GM12865 (cell line): ENCODE measurements around the gene ANKRD34C.

ENCODE experiments used
- DNase-seq: peaks from one replicate; pipeline ENCODE4 v3.0.0; 2010; ENCODE audit warnings: low read depth
- H3K4me3 ChIP-seq: 2 replicates; pipeline ENCODE4 v1.5.1; 2011; ENCODE audit warnings: mild to moderate bottlenecking, low read depth, low read length, control low read depth
- TF ChIP-seq, protein P1 (sequence below): IDR thresholded peaks from 2 replicates; pipeline ENCODE4 v1.5.1; 2011; ENCODE audit warnings: low read length, control low read depth, low read depth, inconsistent platforms; ENCODE audit not compliant: insufficient read depth; ENCODE audit errors: missing control alignments

Gene ANKRD34C

DNA sequence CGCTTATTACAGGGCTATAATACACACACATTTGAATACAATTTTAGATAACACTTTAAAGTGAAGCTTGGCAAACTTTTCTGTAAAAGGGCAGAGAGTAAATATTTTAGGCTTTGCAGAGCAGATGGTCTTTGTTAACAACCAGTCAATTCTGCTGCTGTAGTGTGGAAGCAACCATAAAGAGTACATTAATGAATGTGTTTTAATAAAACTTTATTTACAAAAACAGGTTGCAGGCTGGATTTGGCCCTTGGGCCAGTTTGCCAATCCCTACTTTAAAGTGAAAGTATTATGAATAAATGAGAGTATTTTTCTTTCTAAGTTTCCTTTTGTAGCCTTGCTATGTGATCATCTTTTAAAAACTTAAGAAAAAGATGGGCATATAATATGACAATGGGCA lies 20.7 kb upstream of the ANKRD34C start:
- DNase-seq = no peak
- TF ChIP-seq, protein P1, sequence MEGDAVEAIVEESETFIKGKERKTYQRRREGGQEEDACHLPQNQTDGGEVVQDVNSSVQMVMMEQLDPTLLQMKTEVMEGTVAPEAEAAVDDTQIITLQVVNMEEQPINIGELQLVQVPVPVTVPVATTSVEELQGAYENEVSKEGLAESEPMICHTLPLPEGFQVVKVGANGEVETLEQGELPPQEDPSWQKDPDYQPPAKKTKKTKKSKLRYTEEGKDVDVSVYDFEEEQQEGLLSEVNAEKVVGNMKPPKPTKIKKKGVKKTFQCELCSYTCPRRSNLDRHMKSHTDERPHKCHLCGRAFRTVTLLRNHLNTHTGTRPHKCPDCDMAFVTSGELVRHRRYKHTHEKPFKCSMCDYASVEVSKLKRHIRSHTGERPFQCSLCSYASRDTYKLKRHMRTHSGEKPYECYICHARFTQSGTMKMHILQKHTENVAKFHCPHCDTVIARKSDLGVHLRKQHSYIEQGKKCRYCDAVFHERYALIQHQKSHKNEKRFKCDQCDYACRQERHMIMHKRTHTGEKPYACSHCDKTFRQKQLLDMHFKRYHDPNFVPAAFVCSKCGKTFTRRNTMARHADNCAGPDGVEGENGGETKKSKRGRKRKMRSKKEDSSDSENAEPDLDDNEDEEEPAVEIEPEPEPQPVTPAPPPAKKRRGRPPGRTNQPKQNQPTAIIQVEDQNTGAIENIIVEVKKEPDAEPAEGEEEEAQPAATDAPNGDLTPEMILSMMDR = no peak
- H3K4me3 ChIP-seq = no peak overlapping the region

DNA sequence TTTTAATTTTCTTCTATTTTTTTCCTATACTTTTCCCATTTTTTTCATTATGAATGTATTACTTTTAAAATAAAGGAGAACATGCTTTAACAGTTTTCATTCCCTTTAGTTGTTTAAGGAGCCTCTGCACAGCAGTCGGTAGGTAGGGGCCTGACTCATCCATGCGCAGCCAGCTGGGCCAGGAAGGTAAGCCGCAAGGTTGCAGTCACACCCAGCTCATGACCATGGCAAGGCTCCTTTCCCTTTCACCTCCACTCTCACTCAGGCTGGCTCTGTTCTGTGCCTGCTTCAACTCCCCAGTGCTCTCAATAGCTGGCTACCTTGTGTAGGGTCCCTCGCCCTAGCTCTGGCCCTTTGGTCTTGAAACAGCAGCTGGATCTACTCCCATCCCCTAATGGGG lies 17.4 kb upstream of the ANKRD34C start:
- no peak overlapping the region for H3K4me3 ChIP-seq
- DNase-seq = no peak
- TF ChIP-seq, protein P1 = no peak

DNA sequence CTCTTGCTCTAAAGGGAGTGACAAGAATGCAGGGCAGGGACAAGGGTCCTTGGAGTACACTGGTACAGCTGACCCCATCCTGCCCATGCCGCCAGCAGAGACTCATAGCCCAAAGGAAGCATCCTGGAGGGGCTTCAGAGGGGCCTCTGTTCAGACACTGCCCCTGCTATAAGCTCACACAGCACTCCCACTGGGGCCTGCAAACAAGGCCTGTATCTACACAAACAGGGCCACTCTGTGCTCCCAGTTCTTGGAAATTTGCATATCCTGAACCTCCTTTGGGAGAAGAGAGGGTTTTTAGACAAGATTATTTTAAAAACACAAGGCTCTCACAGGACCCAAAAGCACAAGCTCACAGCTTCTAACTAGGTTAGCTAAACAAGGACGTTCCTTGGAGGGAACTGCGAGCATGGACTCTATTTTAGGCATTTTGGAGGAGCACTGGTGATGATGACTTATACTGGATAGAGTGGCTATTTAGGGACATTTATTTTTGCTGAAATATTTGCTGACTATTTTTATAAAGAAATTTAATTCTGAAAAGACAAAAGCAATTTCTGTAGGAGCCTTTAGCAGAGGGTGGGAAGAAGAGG lies 16.4 kb upstream of the ANKRD34C start:
- DNase-seq = no peak
- no peak overlapping the region for H3K4me3 ChIP-seq
- TF ChIP-seq, protein P1 = no peak

DNA sequence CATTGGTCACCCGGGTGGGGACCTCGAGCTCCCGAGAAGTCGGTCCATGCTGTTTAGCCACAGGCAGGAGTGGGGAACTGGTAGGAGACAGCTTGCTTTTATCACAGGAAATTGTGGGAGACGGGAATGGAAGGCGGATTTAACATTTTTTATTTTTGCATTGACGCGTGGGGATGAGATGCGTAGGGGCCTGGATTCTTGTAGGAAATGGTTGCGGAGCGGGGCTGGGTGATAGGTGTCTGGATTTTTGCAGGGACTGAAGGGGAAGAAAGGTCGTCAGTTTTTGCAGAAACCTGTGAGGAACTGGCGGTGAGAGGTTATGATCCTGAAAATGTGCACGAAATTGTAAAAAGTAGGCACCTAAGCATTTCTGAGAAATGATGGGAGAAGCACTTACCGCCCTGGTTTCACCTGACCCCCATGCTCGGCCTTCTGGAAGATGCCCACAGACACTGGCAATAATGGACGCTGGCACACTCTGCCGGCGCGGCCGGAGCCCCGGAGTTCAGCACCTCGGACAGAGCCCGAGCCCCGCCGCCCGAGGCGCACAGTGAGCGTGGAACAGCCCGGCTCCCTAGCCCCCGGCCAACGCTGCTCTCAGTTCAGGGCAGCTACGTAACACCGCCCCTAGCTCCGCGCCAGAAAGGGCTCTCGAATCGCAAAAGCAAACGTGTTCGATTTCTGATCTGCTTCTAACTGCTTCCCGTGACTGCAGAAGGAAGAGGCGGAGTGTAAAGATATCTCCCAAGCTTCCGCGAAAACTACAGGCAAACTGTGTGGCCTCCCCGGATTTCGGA lies 928 bp downstream of the ANKRD34C start:
- no peak overlapping the region for H3K4me3 ChIP-seq
- peak; percentile 14 for DNase-seq
- TF ChIP-seq, protein P1 = no peak

DNA sequence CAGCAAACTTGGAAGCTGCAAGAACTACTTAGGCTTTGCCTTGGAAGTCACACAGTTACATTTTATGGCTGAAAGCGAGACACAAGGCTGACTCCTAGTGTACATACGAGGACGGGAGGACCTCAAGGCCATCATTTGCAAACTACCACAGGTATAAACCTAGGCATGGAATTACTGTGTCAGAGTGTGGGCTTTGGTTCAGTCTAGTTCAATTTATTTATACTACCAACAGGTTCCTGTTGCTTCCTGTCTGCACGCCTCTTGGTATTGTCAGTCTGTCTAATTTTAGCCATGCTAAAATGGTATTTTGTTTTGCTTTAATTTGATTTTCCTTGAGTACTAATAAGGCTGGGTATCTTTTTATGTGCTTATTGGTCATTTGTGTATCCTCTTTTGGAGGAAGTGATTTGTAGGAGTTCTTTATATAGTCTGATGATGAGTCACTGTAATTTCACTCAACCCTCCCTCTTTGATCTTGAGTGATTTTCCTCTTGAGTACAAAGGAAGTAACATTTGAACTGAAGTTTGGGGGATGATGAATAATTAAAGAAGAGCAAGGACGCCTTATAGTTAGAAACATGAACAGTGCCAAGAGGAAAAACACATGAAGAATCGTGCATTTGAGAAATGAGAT lies 8.2 kb downstream of the ANKRD34C start:
- H3K4me3 ChIP-seq = no peak overlapping the region
- DNase-seq = no peak
- TF ChIP-seq, protein P1 = no peak

DNA sequence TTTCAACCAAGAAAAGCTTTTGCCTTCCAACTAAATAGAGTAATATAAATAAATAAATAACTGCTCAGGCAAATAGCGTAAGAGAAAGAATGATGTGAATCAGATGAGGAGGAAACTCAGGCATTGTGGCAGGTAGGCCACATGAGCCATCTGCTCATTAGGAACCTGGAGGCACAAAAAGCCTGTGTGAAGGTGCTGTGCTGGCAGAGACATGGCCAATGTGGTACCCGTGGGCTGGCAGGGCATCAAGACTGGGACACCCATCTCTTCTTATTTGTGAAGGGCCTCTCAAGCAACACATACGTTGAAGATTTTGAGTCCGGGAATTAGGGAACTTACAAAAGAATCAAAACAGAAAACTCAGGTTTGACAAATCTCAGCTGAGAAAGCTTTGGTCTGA lies 9.5 kb downstream of the ANKRD34C start:
- TF ChIP-seq, protein P1 = no peak

DNA sequence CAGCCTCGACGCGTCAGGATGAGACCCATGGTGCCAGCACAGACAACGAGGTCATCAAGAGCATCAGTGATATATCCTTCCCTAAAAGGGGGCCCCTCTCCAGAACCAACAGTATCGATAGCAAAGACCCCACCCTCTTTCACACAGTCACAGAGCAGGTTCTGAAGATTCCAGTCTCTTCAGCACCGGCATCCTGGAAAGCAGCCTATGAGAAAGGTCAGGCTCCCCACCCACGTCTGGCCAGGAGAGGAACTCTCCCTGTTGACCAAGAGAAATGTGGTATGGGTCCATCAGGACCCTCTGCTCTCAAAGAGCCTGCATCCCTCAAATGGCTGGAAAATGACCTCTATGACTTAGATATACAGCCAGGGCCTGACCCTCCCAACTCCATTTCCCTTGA lies 11.6 kb downstream of the ANKRD34C start:
- H3K4me3 ChIP-seq = no peak overlapping the region
- TF ChIP-seq, protein P1 = no peak
- DNase-seq = no peak

More for the DNA sequence above, 9.5 kb downstream of the ANKRD34C start:
- H3K4me3 ChIP-seq = no peak overlapping the region
- DNase-seq = no peak
